Fibroblast of villous mesenchyme (primary cell): ENCODE measurements around the gene DUSP1. TPM values are rescaled to one million over a fixed set of nuclear protein-coding genes. Genes with fewer than 3 reads are reported as not detected.

Experiments
- DNase-seq: peaks from one replicate; pipeline ENCODE4 v3.0.0-alpha.2; 2010; ENCODE audit warnings: low read depth
- H3K4me3 ChIP-seq: 2 replicates; pipeline ENCODE4 v1.5.1; 2011; ENCODE audit warnings: low read depth, mild to moderate bottlenecking, low read length
- total RNA-seq: library from RNA; depleted of rRNA; stranded (reverse); fragments of >200 nt; gene quantifications from 2 replicates; pipeline ENCODE4 v1.2.3, GENCODE V29; 2012
- TF ChIP-seq, protein P1 (sequence below): IDR thresholded peaks from 2 replicates; pipeline ENCODE4 v1.5.1; 2012; ENCODE audit warnings: low read depth, mild to moderate bottlenecking, low read length; ENCODE audit not compliant: insufficient read depth

DUSP1 gene
- total RNA-seq, 1 donor, result 246 TPM

DNA sequence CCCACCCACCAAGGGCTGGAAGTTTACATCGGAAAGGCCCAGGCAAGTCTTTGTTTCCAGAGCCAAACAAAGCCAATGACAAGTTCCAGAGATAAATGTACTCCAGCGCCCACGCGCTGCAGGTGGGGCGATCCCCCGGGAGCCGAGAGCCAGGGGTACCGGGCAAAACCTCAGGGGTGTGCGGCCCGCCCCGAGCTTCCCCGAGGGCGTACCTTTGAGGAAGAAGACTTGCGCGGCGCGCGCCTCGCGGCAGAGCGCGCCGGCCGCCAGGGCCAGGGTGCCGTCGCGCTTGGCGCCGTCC is 671 bp downstream of the DUSP1 start:
- peak overlapping the region; percentile 98 for H3K4me3 ChIP-seq
- TF ChIP-seq, protein P1, sequence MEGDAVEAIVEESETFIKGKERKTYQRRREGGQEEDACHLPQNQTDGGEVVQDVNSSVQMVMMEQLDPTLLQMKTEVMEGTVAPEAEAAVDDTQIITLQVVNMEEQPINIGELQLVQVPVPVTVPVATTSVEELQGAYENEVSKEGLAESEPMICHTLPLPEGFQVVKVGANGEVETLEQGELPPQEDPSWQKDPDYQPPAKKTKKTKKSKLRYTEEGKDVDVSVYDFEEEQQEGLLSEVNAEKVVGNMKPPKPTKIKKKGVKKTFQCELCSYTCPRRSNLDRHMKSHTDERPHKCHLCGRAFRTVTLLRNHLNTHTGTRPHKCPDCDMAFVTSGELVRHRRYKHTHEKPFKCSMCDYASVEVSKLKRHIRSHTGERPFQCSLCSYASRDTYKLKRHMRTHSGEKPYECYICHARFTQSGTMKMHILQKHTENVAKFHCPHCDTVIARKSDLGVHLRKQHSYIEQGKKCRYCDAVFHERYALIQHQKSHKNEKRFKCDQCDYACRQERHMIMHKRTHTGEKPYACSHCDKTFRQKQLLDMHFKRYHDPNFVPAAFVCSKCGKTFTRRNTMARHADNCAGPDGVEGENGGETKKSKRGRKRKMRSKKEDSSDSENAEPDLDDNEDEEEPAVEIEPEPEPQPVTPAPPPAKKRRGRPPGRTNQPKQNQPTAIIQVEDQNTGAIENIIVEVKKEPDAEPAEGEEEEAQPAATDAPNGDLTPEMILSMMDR, result no peak
- no peak for DNase-seq

DNA sequence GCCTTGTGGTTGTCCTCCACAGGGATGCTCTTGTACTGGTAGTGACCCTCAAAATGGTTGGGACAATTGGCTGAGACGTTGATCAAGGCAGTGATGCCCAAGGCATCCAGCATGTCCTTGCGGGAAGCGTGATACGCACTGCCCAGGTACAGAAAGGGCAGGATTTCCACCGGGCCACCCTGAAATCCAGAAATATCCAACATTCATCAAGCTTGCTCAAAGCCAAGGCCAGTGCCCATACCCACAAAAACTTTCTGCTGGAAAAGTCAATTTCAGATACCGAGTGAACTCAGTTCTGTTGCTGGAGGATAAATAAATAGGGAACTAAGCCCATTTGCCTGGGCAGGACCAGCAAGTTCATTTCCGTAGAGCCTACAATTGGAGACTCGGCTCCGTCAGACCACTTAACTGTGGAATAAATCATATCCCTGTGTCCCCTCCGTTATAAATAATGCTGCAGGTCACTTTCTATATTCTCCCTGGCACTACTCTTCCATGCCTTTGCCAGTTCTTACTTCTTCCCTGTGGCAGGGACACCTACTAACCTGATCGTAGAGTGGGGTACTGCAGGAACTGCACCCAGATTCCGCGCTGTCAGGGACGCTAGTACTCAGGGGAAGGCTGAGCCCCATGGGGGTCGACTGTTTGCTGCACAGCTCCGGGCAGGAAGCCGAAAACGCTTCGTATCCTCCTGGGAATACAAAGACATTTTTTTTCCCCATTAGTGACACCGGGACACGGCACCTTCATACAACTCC is 1.2 kb downstream of the DUSP1 start:
- H3K4me3 ChIP-seq, result peak overlapping the region; percentile 98
- peak; percentile 43 for DNase-seq
- TF ChIP-seq, protein P1, result no peak

DNA sequence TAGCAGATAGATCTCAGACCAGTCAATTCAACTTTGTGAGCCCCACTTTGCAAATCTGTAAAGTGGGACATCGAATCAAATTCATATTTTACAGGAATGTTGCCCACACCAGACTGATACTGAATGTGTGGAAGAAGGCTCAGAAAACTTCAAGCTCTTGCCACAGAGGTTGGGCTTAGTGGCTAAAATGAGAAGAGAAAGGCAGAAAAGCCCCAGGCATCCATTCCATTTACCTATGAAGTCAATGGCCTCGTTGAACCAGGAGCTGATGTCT is 1.7 kb downstream of the DUSP1 start:
- no peak for DNase-seq
- TF ChIP-seq, protein P1, result no peak
- H3K4me3 ChIP-seq, result peak overlapping the region; percentile 98

DNA sequence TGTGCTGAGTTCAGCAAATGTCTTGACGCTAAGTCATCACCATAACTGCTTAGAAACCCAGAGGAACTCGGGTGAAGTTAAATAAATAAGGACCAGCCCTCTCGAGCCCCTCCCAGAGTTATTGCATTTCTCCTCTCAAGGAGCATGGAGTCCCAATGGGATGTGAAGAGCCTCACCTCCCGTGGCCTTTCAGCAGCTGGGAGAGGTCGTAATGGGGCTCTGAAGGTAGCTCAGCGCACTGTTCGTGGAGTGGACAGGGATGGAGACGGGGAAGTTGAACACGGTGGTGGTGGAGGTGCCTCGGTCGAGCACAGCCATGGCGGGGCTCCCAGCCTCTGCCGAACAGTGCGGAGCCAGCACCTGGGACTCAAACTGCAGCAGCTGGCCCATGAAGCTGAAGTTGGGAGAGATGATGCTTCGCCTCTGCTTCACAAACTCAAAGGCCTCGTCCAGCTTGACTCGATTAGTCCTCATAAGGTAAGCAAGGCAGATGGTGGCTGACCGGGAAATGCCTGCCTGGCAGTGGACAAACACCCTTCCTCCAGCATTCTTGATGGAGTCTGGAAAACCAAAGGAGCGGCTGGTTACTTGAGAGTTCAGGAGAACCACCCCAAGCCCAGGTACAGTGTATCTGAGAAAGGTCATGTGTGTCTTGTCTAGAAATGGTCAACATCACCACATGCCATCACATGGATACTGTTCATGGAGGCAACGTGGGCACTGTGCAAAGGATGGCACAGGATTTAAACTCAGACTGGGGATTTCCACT is 2.2 kb downstream of the DUSP1 start:
- TF ChIP-seq, protein P1, result no peak
- peak overlapping the region; percentile 98 for H3K4me3 ChIP-seq
- peak; percentile 71 for DNase-seq

DNA sequence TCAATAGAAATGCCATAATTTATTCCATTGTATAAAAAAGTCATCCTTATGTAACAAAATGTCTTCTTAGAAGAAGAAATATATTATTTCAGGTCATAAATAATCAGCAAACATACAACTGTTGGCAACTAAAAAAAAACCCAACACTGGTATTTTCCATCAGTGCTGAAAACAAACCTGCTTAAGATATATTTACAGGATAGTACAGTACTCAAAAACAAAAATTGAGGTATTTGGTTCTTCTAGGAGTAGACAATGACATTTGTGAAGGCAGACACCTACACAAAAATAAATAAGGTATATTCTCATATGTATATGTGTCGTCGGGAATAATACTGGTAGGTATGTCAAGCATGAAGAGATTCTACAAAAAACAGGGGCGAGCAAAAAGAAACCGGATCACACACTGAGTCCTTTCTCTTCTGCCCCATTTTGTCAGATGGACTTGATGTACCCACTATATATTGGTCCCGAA is 2.9 kb downstream of the DUSP1 start:
- no peak for DNase-seq

DNA sequence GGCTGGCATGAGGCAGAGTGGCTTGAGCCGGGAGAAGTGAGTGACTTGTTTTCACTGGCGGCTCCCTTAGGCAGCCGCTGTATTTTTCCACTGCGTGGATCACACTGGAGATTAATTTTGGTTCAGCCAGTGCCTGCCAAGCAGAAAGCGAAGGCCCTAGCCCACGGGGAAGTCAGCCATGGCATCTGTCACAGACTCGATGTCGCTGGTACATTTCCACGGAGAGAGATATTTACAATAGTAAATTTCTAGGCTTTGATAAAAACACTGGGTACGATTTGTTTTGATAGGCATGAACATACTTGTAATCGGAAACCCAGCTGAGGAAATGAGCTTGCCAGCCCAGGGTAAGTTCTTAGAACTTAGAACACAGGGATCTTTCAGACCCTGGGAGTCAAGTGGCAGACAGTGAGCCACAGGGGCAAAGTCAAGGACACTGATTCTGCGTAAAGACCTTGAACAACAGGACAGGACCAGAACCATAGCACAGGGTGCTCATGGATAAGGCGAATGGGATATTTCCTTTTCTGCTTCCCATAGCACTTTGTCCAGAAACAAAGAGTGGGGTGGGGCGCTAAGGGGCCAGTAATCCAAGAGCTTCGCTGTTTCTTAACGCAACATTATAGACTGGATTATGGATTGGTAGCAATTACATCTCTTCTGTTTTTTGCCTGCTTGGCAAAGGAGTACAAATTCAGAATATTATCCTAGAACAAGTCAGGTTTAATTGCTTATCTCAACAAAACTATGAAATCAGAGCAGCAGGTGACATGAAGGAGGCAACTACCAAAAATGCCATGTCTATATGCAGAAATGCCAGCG is 4.5 kb downstream of the DUSP1 start:
- H3K4me3 ChIP-seq, result peak overlapping the region; percentile 98
- DNase-seq, result peak; percentile 95
- TF ChIP-seq, protein P1, result no peak

More for the DNA sequence above, 2.9 kb downstream of the DUSP1 start:
- peak overlapping the region; percentile 98 for H3K4me3 ChIP-seq
- TF ChIP-seq, protein P1, result no peak
